ENCODE results near the gene MAST3. TPM values are rescaled to one million over a fixed set of nuclear protein-coding genes. Genes with fewer than 3 reads are reported as not detected.

MAST3 gene
- total RNA-seq, 4 donors from 2014 or later, result 0.59 to 22.5 (median 3.8) TPM

DNA sequence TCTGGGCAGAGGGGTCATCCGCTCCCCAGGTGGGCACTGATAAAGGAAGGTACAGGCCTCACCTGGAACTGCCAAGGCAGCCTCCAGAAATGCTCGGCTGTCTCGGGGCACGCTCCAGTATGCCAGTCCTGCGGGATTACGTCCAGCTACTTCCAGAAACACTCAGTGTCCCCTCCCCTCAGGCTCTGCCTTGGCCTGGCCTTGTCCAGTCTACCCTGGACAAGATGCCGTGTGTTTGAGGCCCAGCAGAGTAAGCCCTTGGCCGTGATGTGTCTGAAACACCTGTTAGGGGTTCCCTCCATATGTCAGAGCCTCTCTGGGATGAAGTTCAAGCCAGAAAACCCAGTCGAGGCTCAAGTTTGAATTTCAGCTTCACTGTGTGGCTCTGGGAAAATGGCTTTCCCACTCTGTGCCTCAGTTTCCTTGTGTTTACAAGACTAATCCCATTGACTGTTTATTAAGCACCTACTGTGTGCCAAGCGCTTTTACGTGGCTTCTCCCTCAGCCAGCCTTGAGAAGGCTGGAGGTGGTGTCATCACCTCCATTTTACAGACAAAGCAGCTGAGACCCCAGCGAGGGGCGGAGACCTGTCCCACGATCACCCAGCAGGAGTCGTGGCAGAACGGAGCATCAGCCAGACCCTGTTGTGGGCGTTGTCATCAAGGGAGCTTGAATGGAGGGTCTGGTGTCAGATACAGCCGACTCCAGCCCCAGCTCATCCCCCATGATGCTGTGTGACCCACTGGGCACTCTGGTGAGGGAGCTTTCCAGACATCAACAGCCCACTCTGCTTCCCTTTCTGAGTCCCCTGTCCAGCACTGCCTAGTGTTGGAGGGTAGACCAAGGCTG is 53.4 kb downstream of the MAST3 start:
- Histone ChIP-seq H3K27me3 (no peaks in the 10 kb centered on the region), H3K27ac (peak overlapping the region; percentile 87 to 95), H3K4me1 (peaks cover 7 to 10% of the 10 kb centered on the region in 2 donors), H3K9me3 (no peaks in the 10 kb centered on the region), H3K4me3 (no peak overlapping the region), H3K36me3 (no peaks in the 10 kb centered on the region)
- TF ChIP-seq, protein P1, sequence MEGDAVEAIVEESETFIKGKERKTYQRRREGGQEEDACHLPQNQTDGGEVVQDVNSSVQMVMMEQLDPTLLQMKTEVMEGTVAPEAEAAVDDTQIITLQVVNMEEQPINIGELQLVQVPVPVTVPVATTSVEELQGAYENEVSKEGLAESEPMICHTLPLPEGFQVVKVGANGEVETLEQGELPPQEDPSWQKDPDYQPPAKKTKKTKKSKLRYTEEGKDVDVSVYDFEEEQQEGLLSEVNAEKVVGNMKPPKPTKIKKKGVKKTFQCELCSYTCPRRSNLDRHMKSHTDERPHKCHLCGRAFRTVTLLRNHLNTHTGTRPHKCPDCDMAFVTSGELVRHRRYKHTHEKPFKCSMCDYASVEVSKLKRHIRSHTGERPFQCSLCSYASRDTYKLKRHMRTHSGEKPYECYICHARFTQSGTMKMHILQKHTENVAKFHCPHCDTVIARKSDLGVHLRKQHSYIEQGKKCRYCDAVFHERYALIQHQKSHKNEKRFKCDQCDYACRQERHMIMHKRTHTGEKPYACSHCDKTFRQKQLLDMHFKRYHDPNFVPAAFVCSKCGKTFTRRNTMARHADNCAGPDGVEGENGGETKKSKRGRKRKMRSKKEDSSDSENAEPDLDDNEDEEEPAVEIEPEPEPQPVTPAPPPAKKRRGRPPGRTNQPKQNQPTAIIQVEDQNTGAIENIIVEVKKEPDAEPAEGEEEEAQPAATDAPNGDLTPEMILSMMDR (IDR thresholded peaks at IDR 0.05), result no peak
- no peak for TF ChIP-seq POLR2A (IDR thresholded peaks at IDR 0.05)
- intact Hi-C loops (cut with DNase I; ENCODE audit: low total_unique reads), result loop anchor here (5.0 kb wide), 1 partner anchor 71 kb away; no protein-coding TSS in a partner anchor
- no peak for DNase-seq

DNA sequence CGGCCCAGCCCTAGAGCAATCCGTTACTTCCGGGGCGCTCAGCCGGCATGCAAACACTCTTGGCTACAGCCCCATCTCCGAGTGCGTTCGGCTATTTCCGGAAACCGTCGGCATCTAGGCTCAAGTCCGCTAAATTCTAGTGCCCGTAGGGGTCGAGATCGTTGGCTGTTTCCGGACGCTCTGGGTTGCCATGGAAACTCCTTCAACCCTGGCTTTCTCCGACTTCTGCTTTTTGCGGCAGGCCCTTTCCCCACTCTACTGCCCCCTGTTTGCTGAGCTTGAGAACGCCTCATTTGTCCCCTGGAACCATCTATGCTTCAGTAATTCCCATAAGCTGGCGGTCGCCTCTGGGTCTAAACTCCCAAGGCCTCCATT is 54.9 kb downstream of the MAST3 start:
- Histone ChIP-seq H3K9me3 (no peaks in the 10 kb centered on the region), H3K27ac (peak overlapping the region; percentile 87 to 95), H3K36me3 (no peaks in the 10 kb centered on the region), H3K27me3 (no peaks in the 10 kb centered on the region), H3K4me1 (peaks cover 7 to 24% of the 10 kb centered on the region in 2 donors), H3K4me3 (peak overlapping the region; percentile 64 to 97)
- TF ChIP-seq, protein P1 (IDR thresholded peaks at IDR 0.05), result peak; percentile 49 to 74 (median 61)
- TF ChIP-seq POLR2A (IDR thresholded peaks at IDR 0.05), result no peak
- intact Hi-C loops (cut with DNase I; ENCODE audit: low total_unique reads), result loop anchor here (5.0 kb wide), 1 partner anchor 70 kb away; no protein-coding TSS in a partner anchor
- DNase-seq, result peak; percentile 98

DNA sequence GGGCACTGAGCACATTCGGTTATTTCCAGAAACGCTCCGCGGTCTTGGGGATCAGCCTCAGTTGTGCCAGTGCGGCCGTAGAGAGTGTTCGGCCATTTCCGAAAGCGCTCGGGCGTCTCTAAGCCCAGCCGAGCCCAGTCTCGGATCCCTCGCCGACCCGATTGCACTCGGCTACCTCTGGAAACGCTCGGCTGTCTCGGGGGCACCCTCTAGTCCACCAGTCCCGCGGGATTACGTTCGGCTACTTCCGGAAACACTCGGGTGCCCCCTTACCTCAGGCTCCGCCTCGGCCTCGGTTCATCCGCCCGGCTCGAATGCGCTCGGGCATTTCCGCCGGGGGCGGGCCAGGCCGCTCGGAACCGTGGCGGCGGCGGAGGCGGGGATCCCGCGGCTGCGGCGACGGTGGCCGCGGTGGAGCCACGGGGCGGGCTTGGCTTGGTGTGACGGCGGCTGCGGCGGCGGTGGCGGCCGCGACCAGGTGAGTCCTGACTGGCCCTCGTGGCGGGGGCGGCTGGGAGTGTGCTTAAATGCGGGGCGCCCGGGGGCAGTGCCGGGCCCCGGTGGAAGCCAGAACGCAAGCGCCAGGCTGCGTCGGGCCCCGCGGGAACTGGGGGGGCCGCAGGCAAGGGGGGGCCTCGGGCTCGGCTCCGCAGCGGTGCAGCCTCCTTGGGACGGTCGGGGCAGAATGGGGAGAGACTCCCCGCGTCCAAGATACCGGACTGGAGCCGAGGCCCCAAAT is 55.4 kb downstream of the MAST3 start, which contains the start of gene PIK3R2:
PIK3R2 (plus strand) TSS at position 347 of the 739 bp plus-strand sequence. CDS start 2,717 bp downstream, outside the sequence.
- Histone ChIP-seq H3K27ac (peak within 1 kb of the TSS; percentile 87 to 95), H3K4me3 (peak within 1 kb of the TSS; percentile 64 to 97), H3K4me1 (peaks cover 7 to 25% of the 10 kb centered on the region in 2 donors), H3K27me3 (no peaks in the 10 kb centered on the region), H3K36me3 (no peaks in the 10 kb centered on the region), H3K9me3 (no peaks in the 10 kb centered on the region)
- TF ChIP-seq, protein P1 (IDR thresholded peaks at IDR 0.05), result no peak
- peak; percentile 32 to 85 for TF ChIP-seq POLR2A (IDR thresholded peaks at IDR 0.05)
- intact Hi-C loops (cut with DNase I; ENCODE audit: low total_unique reads), result loop anchor here (5.0 kb wide), 1 partner anchor 69 kb away; no protein-coding TSS in a partner anchor
- DNase-seq, result peak; percentile 100

DNA sequence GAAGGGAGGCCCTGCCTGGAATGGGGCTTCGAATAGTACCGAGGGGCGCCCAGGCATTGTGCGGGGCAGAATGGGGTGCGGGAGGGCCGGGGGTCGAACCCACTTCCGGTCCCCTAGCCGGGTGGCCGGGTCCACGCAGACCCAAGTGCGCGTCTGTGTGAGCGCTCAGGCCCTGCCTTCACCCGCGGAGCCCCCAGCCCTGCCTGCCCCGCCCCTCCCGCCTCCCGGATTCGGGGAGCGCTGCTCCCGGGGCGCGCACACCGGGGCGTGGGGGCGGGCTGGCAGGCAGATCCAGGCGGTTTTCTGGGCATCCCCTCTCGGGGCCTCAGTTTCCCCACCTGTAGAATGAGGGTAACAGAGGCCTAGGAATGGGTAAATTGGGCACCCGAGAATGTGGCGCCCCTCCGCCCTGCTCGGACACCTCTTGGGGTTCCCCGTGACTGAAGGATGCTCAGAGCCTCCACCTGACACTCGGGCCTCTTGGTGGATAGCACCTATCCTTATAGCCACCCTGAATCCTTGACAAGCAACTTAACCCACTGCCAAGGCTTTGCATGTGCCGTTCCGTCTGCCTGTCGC is 56.1 kb downstream of the MAST3 start:
- intact Hi-C loops (cut with DNase I; ENCODE audit: low total_unique reads), result loop anchor here (5.0 kb wide), 1 partner anchor 69 kb away; no protein-coding TSS in a partner anchor
- peaks cover 7 to 25% of the 10 kb centered on the region in 2 donors for H3K4me1 ChIP-seq
- no peaks in the 10 kb centered on the region for H3K27me3 ChIP-seq
- H3K27ac ChIP-seq, result peak overlapping the region; percentile 87 to 95
- no peak for DNase-seq
- H3K9me3 ChIP-seq, result no peaks in the 10 kb centered on the region
- H3K4me3 ChIP-seq, result peak overlapping the region; percentile 64 to 97
- TF ChIP-seq, protein P1 (IDR thresholded peaks at IDR 0.05), result no peak
- no peak for TF ChIP-seq POLR2A (IDR thresholded peaks at IDR 0.05)
- H3K36me3 ChIP-seq, result no peaks in the 10 kb centered on the region

All from uterus (tissue), 4 donors.